HFF-Myc (cell line): ENCODE results near the gene IGDCC3.
A peak's percentile ranks its signal among the peaks of the same experiment; 100 is the strongest.

ENCODE experiments used
- DNase-seq: peaks from one replicate; pipeline ENCODE4 v3.0.0-alpha.2; 2011; ENCODE audit warnings: low read depth; ENCODE audit errors: extremely low read depth
- H3K4me3 ChIP-seq: replicated peaks from 2 replicates; pipeline ENCODE4 v1.5.1; 2011; ENCODE audit warnings: low read depth, mild to moderate bottlenecking, control low read depth, low read length
- TF ChIP-seq, protein P1 (sequence below): IDR thresholded peaks from 2 replicates; pipeline ENCODE4 v1.5.1; 2012; ENCODE audit warnings: mild to moderate bottlenecking, low read depth, low read length, control low read depth; ENCODE audit errors: missing control alignments

Gene IGDCC3

DNA sequence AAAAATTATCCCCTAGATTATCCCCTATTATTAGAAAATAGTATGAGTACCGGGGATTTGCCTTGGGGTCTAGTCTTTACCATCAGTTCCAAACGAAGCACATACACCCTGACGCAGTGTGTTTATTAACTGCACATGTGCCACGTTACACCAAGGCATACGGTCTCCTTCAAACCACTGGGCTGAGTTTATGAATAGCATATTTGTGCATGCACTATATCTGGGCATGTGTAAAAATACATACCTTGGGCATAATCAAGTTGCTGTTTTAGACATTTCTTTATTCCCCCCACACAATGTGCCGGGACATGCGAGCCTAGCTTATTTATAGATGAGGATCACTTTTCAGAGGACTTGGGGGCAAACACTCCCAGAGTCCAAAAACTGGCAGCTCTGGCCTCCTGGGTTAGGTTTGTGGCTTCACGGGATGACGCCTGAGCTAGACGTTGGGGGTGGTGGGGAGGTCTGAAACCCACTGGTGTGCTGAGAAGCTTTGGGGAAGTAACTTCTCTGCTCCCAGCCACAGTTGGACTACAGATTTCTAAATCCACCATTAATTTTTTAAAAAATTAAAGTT is 28.7 kb upstream of the IGDCC3 start:
- no peak overlapping the region for H3K4me3 ChIP-seq
- TF ChIP-seq, protein P1, sequence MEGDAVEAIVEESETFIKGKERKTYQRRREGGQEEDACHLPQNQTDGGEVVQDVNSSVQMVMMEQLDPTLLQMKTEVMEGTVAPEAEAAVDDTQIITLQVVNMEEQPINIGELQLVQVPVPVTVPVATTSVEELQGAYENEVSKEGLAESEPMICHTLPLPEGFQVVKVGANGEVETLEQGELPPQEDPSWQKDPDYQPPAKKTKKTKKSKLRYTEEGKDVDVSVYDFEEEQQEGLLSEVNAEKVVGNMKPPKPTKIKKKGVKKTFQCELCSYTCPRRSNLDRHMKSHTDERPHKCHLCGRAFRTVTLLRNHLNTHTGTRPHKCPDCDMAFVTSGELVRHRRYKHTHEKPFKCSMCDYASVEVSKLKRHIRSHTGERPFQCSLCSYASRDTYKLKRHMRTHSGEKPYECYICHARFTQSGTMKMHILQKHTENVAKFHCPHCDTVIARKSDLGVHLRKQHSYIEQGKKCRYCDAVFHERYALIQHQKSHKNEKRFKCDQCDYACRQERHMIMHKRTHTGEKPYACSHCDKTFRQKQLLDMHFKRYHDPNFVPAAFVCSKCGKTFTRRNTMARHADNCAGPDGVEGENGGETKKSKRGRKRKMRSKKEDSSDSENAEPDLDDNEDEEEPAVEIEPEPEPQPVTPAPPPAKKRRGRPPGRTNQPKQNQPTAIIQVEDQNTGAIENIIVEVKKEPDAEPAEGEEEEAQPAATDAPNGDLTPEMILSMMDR: no peak
- no peak for DNase-seq

DNA sequence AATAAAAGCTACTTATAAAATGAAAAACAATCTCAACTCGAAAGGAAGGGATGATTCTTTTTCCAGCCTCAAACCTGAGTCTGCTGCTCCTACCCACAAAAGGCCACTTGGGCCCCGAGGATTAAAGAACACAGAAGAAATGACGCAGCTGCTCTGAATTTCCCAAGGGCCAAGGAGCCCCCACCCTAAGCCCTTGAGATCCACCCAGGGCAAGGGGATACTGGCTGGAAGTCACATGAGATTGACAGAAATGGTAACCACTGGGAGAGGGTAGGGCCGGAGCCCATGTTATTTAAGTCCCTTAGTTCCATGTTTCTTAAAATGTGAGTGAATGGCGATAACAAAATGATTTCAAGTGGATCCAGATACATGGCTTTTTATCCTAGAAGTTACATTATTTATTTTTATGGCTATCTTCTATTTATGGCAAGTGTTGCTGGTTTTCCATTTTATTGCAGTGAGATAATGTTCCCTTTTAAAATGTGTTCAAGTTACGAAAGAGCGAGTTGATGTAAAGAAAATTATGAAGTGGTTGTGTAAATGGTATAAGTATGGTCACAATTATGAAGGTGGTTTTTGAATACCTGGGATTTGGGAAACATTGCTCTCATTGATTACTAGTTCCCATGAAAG is 28.1 kb upstream of the IGDCC3 start:
- TF ChIP-seq, protein P1: no peak
- DNase-seq: no peak

DNA sequence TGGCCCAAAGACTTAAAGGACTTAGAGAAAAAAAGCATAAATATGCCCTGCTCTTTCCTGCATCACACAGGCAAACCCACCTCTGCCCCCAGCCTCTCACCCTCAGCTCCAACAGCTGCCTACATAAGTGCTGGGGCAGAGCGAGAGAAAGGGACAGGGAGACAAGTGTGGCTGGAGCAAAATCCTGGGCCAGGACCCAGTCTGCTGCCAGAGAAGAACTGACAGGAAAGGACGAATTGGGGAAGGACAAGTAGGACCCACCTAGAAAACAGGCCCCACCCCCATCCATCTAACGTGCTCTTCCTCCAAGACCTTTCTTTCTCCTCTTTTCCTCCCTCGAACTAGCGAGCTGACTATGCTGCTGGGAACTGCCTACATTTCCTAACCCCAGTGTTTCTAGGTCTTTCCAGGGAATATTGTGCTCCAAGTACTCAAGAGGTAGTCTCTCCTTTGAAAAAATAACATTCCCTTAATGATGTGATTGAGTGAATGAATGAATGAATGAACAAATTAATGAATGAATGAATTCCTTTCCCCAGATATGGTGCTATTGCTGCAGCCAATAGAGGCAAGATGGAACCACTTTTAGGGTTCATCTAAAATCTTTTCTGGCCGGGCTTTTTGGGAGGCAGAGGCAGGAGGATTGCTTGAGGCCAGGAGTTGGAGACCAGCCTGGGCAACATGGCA is 26.5 kb upstream of the IGDCC3 start:
- H3K4me3 ChIP-seq: no peak overlapping the region
- TF ChIP-seq, protein P1: no peak
- no peak for DNase-seq

More for the DNA sequence above, 28.1 kb upstream of the IGDCC3 start:
- H3K4me3 ChIP-seq: no peak overlapping the region

DNA sequence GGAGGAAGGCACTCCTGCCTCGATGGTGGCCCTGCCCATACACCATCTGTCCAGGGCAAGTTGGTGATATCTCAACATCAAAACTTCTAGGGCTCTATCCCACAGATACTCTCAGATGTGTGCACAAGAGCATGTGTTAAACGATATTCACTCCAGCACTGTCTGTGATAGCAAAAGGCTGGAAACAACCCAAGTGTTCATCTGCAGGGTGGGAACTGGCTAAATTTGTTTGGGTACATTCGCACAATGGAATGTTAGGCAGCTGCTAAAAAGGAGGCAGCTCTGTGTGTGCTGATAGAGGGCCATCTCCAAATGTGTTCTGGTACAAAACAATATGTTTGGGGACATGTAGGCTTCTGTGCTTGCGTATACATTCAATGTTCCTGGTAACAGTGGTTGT is 25.2 kb upstream of the IGDCC3 start:
- no peak for DNase-seq
- TF ChIP-seq, protein P1: no peak
- H3K4me3 ChIP-seq: no peak overlapping the region

DNA sequence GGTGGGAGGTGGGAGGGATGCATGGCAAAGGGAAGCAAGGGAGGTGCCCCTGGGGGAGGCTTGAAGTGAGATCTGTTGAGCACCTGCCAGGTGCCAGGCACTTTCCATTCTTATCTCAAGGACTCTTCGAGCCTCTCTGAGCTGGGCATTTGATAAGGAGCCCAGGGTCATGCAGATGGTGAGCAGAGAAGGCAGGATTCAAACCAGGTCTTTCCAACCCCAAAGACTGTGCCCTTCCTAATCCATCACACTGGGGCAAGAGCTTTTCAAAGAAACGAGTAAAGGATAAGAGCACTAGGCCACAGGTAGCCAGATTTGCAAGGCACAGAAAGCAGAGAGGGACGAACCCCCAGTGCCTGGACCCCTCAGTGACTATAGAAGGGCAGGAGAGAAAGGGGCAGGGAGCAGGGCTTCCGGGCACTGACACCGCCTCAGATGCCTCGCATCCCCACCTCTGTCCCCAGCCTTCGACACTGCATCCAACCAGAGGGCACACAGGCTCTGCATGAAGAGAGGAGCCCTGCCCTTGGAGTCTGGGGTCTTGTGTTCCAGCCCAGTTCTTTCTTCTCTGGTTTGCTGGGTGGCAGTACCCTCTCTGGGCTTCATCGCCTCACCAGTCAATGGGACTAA is 23.9 kb upstream of the IGDCC3 start:
- no peak overlapping the region for H3K4me3 ChIP-seq
- TF ChIP-seq, protein P1: no peak
- DNase-seq: no peak

DNA sequence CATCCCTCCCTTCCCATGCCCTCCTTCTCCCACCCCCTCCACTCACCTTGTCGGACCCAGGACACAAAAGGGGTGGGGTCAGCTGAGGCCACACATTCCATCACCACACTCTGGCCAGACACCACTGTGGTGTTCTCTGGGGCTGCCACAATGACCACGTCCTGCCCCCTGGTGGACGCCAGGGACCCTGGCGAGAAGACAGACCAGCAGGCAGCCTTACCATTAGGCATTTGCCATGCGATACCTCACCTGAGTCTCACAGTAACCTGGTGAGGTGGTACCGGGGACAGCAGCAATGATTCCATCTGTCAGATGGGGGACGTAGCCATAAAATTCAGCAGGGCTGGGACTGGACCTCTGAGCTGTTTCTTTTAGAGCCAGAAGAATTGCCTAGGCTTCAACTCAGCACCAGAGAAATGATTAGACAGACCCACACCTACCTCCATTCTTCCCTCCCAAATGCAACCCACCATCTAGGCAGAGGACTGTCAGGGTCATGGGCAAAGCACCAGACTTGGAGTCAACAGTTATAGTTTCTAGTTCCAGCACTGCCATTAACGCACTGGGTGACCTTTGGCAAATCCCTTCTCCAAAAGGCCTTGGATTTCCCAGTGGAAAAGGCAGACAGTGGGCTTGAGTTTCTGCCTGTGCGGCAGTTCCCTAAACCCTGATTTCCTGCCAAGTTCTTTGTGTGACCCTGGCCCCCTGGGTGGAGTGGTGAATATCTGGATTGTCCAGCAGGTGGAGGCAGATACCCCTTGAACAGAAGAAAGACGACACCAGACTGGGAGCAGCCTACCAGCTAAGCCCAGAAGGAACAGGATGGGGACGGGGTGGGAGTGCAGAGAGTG is 23.2 kb upstream of the IGDCC3 start:
- DNase-seq: peak; percentile 75
- TF ChIP-seq, protein P1: peak; percentile 91
- H3K4me3 ChIP-seq: no peak overlapping the region
